ENCODE measurements around the gene DCST1. TPM values are rescaled to one million over a fixed set of nuclear protein-coding genes. Genes with fewer than 3 reads are reported as not detected.

Gene DCST1
- total RNA-seq, 2 experiments from 2014 or later = not detected

GRCh38 chr1:155001675-155002463 lies 31.8 kb upstream of the DCST1 start:
- Mint-ChIP-seq H3K27me3 (no peaks in the 10 kb centered on the region), H3K4me3 (peak overlapping the region; percentile 96), H3K36me3 (ENCODE audit: low read depth) (peaks cover 9% of the 10 kb centered on the region), H3K27ac (peak overlapping the region; percentile 94), H3K9me3 (ENCODE audit: low read depth) (no peaks in the 10 kb centered on the region), H3K4me1 (peaks cover 54% of the 10 kb centered on the region)
- ChIA-PET CTCF (interaction anchor here (8.0 kb wide), 1 partner anchor 13 kb away, joined by 86 read pairs; no protein-coding TSS in a partner anchor), POLR2A (interaction anchor here (0.6 to 0.9 kb wide), 3 partner anchors 45 to 134 kb away, joined by 3 read pairs; partner anchors contain the start of gene SLC50A1)
- intact Hi-C loops (cut with DNase I, micrococcal nuclease) = loop anchor here (1.0 to 10.0 kb wide), 19 partner anchors 15 to 1503 kb away; partner anchors contain the start of genes ADAM15 (in 2 of the 2), ADAR (in 1 of the 2), ASH1L (in 1 of the 2) and ATP8B2 (in 1 of the 2)
- ATAC-seq (peak; percentile 67), DNase-seq (peak; percentile 100)

DNA sequence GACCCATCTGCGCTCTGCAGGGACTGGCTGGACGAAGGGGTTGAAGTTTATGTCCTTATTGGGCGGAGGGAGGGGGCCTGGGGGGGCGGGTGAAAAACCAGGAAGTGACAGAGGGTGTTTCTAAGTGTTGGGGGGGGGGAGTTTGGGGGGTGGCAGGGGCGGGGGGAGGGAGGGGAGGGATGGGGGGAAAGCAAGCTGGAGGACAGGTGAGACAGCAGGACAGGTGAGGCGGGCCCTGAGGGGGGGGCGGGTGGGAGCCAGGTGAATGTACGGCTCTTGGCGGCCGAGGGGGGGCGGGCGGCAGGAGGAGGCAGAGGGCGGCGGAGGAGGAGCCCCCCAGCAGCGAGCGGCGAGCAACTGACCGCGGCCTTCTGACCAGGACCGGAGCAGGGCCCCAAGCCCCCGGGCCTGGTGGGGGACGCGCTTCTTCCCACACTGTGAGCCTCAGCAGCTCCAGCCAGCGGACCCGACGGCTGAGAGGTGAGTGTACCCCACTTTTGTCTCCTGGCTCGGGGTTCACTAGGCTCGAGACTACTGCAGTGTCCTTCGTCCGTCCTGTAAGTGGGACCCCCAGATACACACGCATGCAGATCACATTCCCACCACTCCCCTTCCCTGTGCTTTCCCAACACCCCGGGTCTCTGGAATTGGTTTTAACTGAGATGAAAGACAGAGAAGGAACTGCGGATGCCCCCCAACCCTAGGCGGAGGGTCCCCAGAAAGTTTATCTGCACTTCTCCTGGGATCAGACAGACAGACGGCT lies 31.0 kb upstream of the DCST1 start, which contains the start of gene ZBTB7B:
TSS of gene ZBTB7B (plus strand) at position 339 of the 763 bp plus-strand sequence. CDS start 11,859 bp downstream, outside the sequence.
- ChIA-PET CTCF (interaction anchor here (1.5 to 8.0 kb wide), 2 partner anchors 12 to 49 kb away, joined by 3 to 86 read pairs; partner anchors contain the start of gene ADAM15), POLR2A (interaction anchor here (0.6 to 1.3 kb wide), 2 partner anchors 28 to 46 kb away, joined by 3 read pairs; partner anchors contain the start of gene CKS1B)
- ATAC-seq (no peak), DNase-seq (peak; percentile 42)
- Mint-ChIP-seq H3K4me3 (peak within 1 kb of the TSS; percentile 96), H3K27me3 (no peaks in the 10 kb centered on the region), H3K9me3 (ENCODE audit: low read depth) (no peaks in the 10 kb centered on the region), H3K27ac (peak within 1 kb of the TSS; percentile 96), H3K36me3 (ENCODE audit: low read depth) (peaks cover 9% of the 10 kb centered on the region), H3K4me1 (peaks cover 55% of the 10 kb centered on the region)
- intact Hi-C loops (cut with DNase I, micrococcal nuclease) = loop anchor here (1.0 to 10.0 kb wide), 13 partner anchors 15 to 1502 kb away; partner anchors contain the start of genes ADAM15 (in 1 of the 2), ADAR (in 1 of the 2), ASH1L (in 1 of the 2) and CKS1B (in 1 of the 2)

DNA sequence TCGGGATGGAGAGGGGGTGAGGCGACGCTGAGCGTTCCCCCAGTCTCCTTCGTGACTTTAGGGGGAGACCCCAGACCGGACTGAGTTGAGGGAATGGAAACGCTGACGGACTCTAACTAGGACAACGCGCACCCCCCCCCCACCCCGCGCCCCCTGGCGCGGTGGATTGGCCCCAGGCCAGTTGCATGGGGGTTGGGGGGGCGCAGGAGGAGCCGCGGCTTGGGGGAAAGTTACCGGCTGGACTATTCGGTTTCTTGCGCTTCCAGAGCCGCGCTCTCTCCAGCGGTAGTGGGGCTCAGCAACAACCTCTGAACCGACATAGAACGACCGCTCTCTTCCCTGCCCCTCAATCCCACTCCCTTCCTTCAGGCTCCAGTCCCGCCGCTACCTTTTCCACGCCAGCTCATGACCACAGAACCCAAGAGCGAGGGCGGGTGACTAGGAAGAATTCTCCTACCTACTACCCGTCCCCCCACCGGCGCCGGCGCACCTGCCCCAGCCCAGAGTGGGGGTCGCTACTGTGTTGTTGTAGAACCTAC lies 30.3 kb upstream of the DCST1 start:
- H3K36me3 Mint-ChIP-seq (ENCODE audit: low read depth) = peaks cover 9% of the 10 kb centered on the region
- H3K9me3 Mint-ChIP-seq (ENCODE audit: low read depth) = no peaks in the 10 kb centered on the region
- peak overlapping the region; percentile 96 for H3K4me3 Mint-ChIP-seq
- DNase-seq = peak; percentile 58
- ATAC-seq = no peak
- intact Hi-C loops (cut with DNase I, micrococcal nuclease) = loop anchor here (2.0 to 10.0 kb wide), 7 partner anchors 49 to 1502 kb away; partner anchors contain the start of genes ADAM15 (in 1 of the 2), ADAR (in 1 of the 2), ASH1L (in 1 of the 2) and KRTCAP2 (in 1 of the 2)
- H3K27ac Mint-ChIP-seq = peak overlapping the region; percentile 96
- POLR2A ChIA-PET = interaction anchor here (1.3 kb wide), 1 partner anchor 29 kb away, joined by 3 read pairs; the partner anchor contains the start of gene CKS1B
- H3K27me3 Mint-ChIP-seq = no peaks in the 10 kb centered on the region
- CTCF ChIA-PET = interaction anchor here (0.6 to 8.0 kb wide), 4 partner anchors 12 to 190 kb away, joined by 3 to 86 read pairs (median 3); partner anchors contain the start of gene ADAM15
- peaks cover 52% of the 10 kb centered on the region for H3K4me1 Mint-ChIP-seq

GRCh38 chr1:155003766-155004351 lies 29.8 kb upstream of the DCST1 start:
- peaks cover 51% of the 10 kb centered on the region for H3K4me1 Mint-ChIP-seq
- peak; percentile 53 for DNase-seq
- H3K36me3 Mint-ChIP-seq (ENCODE audit: low read depth) = peaks cover 13% of the 10 kb centered on the region
- no peaks in the 10 kb centered on the region for H3K27me3 Mint-ChIP-seq
- peak overlapping the region; percentile 96 for H3K27ac Mint-ChIP-seq
- intact Hi-C loops (cut with DNase I, micrococcal nuclease) = loop anchor here (2.0 to 10.0 kb wide), 7 partner anchors 48 to 1501 kb away; partner anchors contain the start of genes ADAM15 (in 1 of the 2), ADAR (in 1 of the 2), ASH1L (in 1 of the 2) and KRTCAP2 (in 1 of the 2)
- peak overlapping the region; percentile 96 for H3K4me3 Mint-ChIP-seq
- ChIA-PET CTCF (interaction anchor here (0.6 to 8.0 kb wide), 5 partner anchors 11 to 189 kb away, joined by 3 to 86 read pairs (median 3); partner anchors contain the start of gene ADAM15), POLR2A (interaction anchor here (1.1 to 1.3 kb wide), 2 partner anchors 11 to 29 kb away, joined by 3 read pairs; partner anchors contain the start of gene CKS1B)
- H3K9me3 Mint-ChIP-seq (ENCODE audit: low read depth) = no peaks in the 10 kb centered on the region
- no peak for ATAC-seq

DNA sequence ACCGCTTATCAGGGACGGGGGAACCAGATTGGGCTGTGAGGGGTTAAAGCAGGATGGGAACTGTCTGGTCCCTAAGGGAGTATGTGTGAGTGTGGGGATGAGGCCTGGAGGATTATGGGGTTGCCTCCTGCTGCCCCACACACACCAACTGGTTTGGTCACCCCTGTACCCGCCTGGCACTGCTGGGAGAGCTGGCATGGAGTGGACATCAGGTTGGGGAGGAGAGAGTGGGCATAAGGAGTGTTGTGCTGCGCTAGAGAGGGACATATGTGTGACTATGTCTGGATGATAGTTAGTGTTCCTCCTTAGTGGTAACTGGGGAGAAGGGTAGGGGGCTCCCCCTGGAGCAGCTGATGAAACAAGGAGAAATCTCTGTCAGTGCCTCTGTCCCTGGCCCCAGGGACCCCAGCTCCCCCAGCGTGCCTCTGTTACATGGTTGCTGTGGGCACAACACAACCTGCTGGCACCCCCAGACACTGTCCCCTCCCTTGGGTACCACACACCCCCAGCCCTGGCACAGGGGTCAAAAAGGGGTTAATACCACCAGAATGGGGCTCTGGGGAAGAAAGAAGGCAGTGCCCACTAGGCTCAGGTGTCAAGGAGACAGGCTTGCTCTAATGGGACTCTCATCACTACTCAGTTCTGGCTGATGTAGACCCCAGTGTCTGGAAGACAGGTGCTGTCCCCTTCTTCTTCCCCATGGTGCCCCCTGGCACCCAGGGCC lies 29.1 kb upstream of the DCST1 start:
- peak overlapping the region; percentile 96 for H3K4me3 Mint-ChIP-seq
- peaks cover 18% of the 10 kb centered on the region for H3K36me3 Mint-ChIP-seq (ENCODE audit: low read depth)
- POLR2A ChIA-PET = interaction anchor here (1.1 to 1.3 kb wide), 2 partner anchors 11 to 30 kb away, joined by 3 read pairs; partner anchors contain the start of gene CKS1B
- peak overlapping the region; percentile 95 for H3K27ac Mint-ChIP-seq
- CTCF ChIA-PET = interaction anchor here (0.6 to 8.0 kb wide), 3 partner anchors 10 to 189 kb away, joined by 3 to 86 read pairs (median 3); no protein-coding TSS in a partner anchor
- no peak for ATAC-seq
- peak; percentile 66 for DNase-seq
- H3K9me3 Mint-ChIP-seq (ENCODE audit: low read depth) = no peaks in the 10 kb centered on the region
- no peaks in the 10 kb centered on the region for H3K27me3 Mint-ChIP-seq
- peaks cover 46% of the 10 kb centered on the region for H3K4me1 Mint-ChIP-seq
- intact Hi-C loops (cut with DNase I, micrococcal nuclease) = loop anchor here (5.0 to 10.0 kb wide), 6 partner anchors 48 to 1500 kb away; partner anchors contain the start of genes ADAM15 (in 1 of the 2), ASH1L (in 1 of the 2), KRTCAP2 (in 1 of the 2) and MEF2D (in 1 of the 2)

DNA sequence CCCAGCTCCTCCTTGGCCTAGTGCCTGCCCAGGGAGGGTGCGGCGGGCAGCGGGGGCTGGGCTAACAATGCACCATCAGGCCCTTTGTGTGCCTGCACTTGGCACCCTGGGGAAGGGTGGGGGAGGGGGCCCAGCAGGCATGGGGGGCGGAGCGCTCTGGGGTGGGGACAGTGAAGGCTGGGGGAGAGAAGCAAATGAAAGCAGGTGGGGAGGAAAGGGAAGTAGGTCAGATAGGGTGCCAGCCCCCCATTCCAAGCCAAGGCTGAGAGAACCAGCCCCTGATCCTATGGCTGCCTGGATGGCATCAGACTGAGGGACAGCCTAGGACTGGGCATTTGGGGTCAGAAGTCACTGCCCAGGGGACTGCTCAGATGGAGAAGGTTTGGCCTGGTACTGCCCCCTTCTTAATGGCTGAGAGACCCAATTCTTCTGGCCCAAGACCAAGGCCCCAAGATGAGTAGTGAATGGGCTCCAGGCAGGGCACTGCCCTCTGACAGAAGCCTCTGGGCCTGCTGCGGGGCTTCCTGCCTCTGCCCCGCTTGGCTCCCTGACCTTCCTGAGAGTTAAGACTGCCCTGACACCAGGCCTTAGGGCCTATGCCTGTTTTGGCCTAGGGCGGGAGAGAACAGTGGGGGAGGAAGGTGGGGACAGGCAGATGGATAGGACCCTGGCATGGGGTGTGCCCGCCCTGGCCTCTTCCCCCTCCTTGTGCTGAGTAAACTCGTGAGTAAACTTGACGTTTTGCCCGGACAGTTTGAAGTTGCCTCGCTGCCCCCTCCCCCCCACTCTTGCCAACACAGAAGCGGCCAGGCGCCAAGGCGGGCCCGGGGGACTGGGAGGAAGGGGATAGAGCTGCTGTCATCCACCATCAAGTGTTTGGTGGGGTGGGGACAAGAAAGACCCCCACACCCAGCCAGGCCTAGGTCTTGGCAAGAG lies 28.3 kb upstream of the DCST1 start:
- peak overlapping the region; percentile 95 for H3K27ac Mint-ChIP-seq
- H3K27me3 Mint-ChIP-seq = no peaks in the 10 kb centered on the region
- H3K4me1 Mint-ChIP-seq = peaks cover 39% of the 10 kb centered on the region
- intact Hi-C loops (cut with DNase I, micrococcal nuclease) = loop anchor here in 1 of 2 experiments (10.0 kb wide), 2 partner anchors 1209 to 1499 kb away; partner anchors contain the start of genes MEF2D and PMF1
- H3K4me3 Mint-ChIP-seq = peak overlapping the region; percentile 96
- ChIA-PET CTCF (interaction anchor here (0.6 to 8.0 kb wide), 4 partner anchors 10 to 526 kb away, joined by 3 to 86 read pairs (median 18); no protein-coding TSS in a partner anchor), POLR2A (interaction anchor here (1.1 to 1.5 kb wide), 2 partner anchors 10 to 31 kb away, joined by 3 read pairs; partner anchors contain the start of gene CKS1B)
- peak; percentile 61 for DNase-seq
- no peak for ATAC-seq
- H3K36me3 Mint-ChIP-seq (ENCODE audit: low read depth) = peaks cover 27% of the 10 kb centered on the region
- H3K9me3 Mint-ChIP-seq (ENCODE audit: low read depth) = no peaks in the 10 kb centered on the region

GRCh38 chr1:155006601-155007101 lies 27.0 kb upstream of the DCST1 start:
- H3K9me3 Mint-ChIP-seq (ENCODE audit: low read depth) = no peaks in the 10 kb centered on the region
- ChIA-PET POLR2A (interaction anchor here (1.5 kb wide), 2 partner anchors 10 to 32 kb away, joined by 3 to 7 read pairs; partner anchors contain the start of gene CKS1B), CTCF (interaction anchor here (0.6 to 3.7 kb wide), 5 partner anchors 10 to 1192 kb away, joined by 3 to 28 read pairs (median 3); no protein-coding TSS in a partner anchor)
- H3K36me3 Mint-ChIP-seq (ENCODE audit: low read depth) = peaks cover 35% of the 10 kb centered on the region
- H3K27me3 Mint-ChIP-seq = no peaks in the 10 kb centered on the region
- H3K4me3 Mint-ChIP-seq = peak overlapping the region; percentile 96
- ATAC-seq = peak; percentile 50
- peaks cover 46% of the 10 kb centered on the region for H3K4me1 Mint-ChIP-seq
- peak overlapping the region; percentile 95 for H3K27ac Mint-ChIP-seq
- peak; percentile 70 for DNase-seq
- intact Hi-C loops (cut with DNase I, micrococcal nuclease) = loop anchor here in 1 of 2 experiments (10.0 kb wide), 2 partner anchors 1208 to 1498 kb away; partner anchors contain the start of genes MEF2D and PMF1

DNA sequence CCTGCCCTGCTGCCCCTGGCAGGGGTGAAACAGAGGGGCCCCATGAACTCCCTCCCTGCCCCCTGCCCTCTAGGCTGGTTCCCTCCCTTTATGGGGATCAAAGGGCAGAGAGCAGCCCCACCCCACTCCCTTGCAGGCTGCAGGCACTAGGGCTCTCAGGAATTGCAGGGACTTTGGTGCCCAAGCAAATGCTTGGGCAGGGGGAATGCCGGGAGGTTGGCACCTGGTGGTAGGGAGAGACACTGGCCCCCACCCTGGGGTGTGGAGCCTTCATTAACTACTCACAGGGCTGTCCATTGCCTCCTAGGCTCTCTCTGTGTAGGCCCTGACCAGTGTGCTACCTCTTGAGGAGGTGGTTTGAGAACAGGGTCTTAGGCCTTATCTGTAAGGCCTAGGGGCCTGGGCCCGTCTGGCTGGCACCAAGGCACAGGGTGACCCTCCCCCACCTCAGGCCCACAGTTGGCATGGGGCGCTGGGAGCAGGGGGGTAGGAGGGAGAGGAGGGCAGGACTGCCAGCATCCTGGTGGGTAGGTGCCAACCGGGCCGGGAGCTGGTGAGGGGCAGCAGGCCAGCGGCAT lies 26.3 kb upstream of the DCST1 start:
- CTCF ChIA-PET = interaction anchor here (0.6 to 3.7 kb wide), 6 partner anchors 8 to 1192 kb away, joined by 3 to 28 read pairs (median 4); no protein-coding TSS in a partner anchor
- intact Hi-C loops (cut with DNase I, micrococcal nuclease) = loop anchor here in 1 of 2 experiments (10.0 kb wide), 2 partner anchors 1207 to 1497 kb away; partner anchors contain the start of genes MEF2D and PMF1
- H3K4me3 Mint-ChIP-seq = peak overlapping the region; percentile 21
- H3K27ac Mint-ChIP-seq = peak overlapping the region; percentile 95
- ATAC-seq = no peak
- peak; percentile 27 for DNase-seq
- no peaks in the 10 kb centered on the region for H3K9me3 Mint-ChIP-seq (ENCODE audit: low read depth)
- POLR2A ChIA-PET = interaction anchor here (0.6 to 1.5 kb wide), 4 partner anchors 9 to 34 kb away, joined by 3 to 7 read pairs (median 4); partner anchors contain the start of gene CKS1B
- H3K4me1 Mint-ChIP-seq = peaks cover 52% of the 10 kb centered on the region
- H3K36me3 Mint-ChIP-seq (ENCODE audit: low read depth) = peaks cover 36% of the 10 kb centered on the region
- no peaks in the 10 kb centered on the region for H3K27me3 Mint-ChIP-seq

Data from activated CD4-positive, alpha-beta T cell treated with anti-CD3 and anti-CD28 coated beads for 36 hours (primary cell).